Transverse colon (tissue), 4 donors: Measurements from ENCODE around the gene NAMPT. TPM values are rescaled to one million over a fixed set of nuclear protein-coding genes. Genes with fewer than 3 reads are reported as not detected.

Experiments used
- DNase-seq: peaks from one replicate; pipeline ENCODE4 v3.0.0-alpha.2; 2019
- H3K27ac ChIP-seq, 4 donors: fragments of 200-600 bp; sonication (generic); 2 replicates each; pipeline ENCODE4 v1.5.1; 2016 to 2018; ENCODE audit warnings: inconsistent platforms in 4 of 4
- H3K27me3 ChIP-seq: fragments of 200-600 bp; sonication (generic); 2 replicates; pipeline ENCODE4 v1.5.1; 2017; ENCODE audit warnings: inconsistent platforms
- H3K36me3 ChIP-seq, 4 donors: fragments of 200-600 bp; sonication (generic); 2 replicates each; pipeline ENCODE4 v1.5.1; 2017 to 2019; ENCODE audit warnings: inconsistent platforms in 4 of 4
- H3K4me1 ChIP-seq, 4 donors: fragments of 200-600 bp; sonication (generic); 2 replicates each; pipeline ENCODE4 v1.5.1; 2017 to 2020; ENCODE audit warnings: inconsistent platforms in 4 of 4
- H3K4me3 ChIP-seq, 4 donors: fragments of 200-600 bp; sonication (generic); 1 replicate in 1 of 4; 2 replicates in 3 of 4; pipeline versions ENCODE4 v1.5.1 to v1.6.1; 2017 to 2019; ENCODE audit warnings: inconsistent platforms in 4 of 4
- H3K9me3 ChIP-seq, 2 donors: fragments of 200-600 bp; sonication (generic); 2 replicates each; pipeline ENCODE4 v1.5.1; 2017 to 2019; ENCODE audit warnings: inconsistent platforms in 2 of 2
- EP300 ChIP-seq: sonication (generic); formaldehyde crosslinking; IDR thresholded peaks from one replicate; pipeline ENCODE4 v1.6.1; 2017; ENCODE audit warnings: antibody characterized with exemption, low read depth
- POLR2A ChIP-seq: fragments of 450-650 bp; IDR thresholded peaks from one replicate; pipeline ENCODE4 v1.6.1; 2016; ENCODE audit warnings: antibody characterized with exemption, mild to moderate bottlenecking, moderate library complexity
- POLR2AphosphoS5 ChIP-seq, 3 donors: sonication (generic); formaldehyde crosslinking; IDR thresholded peaks; one replicate each; pipeline ENCODE4 v1.6.1; 2016; ENCODE audit warnings: antibody characterized with exemption in 3 of 3
- WGBS, 2 donors: methylation state at CpG; one replicate each; pipeline ENCODE4 v1.1.5; 2018; ENCODE audit warnings: low coverage in 1 of 2; 5-methylcytosine and 5-hydroxymethylcytosine counted together
- in situ Hi-C, 4 donors: fragments of 200-750 bp; cut with MboI; loops; one replicate each; pipeline versions ENCODE4 v1.15.0 to v1.15.1; 2017; ENCODE audit warnings: low sequenced_read_pairs in 3 of 4, low pct_ligation_motif_present in 1 of 4, low pct_unique_long_range_greater_than_20kb in 1 of 4
- intact Hi-C: fragments of 100-400 bp; cut with DNase I; formaldehyde crosslinking; loops from one replicate; pipeline ENCODE4 v1.15.1; 2023; ENCODE audit warnings: low total_unique reads
- total RNA-seq, 4 donors: library from RNA; depleted of rRNA; stranded (reverse); fragments of >200 nt; gene quantifications; one replicate each; pipeline ENCODE4 v1.1.0, GENCODE V29; 2016
- TF ChIP-seq, protein P1 (sequence below), 5 experiments: fragments of 200-600 bp in 3 of 5; fragments of 450-650 bp in 2 of 5; sonication (generic) in 3 of 5; IDR thresholded peaks; 1 replicate in 2 of 5; 2 replicates in 3 of 5; pipeline ENCODE4 v1.5.1; 2016 to 2017; ENCODE audit warnings: antibody characterized with exemption in 5 of 5, inconsistent platforms in 3 of 5, mild to moderate bottlenecking in 2 of 5, moderate library complexity in 1 of 5

The NAMPT gene
- total RNA-seq, 4 donors from 2014 or later, result 31.4 to 132 (median 105) TPM

DNA sequence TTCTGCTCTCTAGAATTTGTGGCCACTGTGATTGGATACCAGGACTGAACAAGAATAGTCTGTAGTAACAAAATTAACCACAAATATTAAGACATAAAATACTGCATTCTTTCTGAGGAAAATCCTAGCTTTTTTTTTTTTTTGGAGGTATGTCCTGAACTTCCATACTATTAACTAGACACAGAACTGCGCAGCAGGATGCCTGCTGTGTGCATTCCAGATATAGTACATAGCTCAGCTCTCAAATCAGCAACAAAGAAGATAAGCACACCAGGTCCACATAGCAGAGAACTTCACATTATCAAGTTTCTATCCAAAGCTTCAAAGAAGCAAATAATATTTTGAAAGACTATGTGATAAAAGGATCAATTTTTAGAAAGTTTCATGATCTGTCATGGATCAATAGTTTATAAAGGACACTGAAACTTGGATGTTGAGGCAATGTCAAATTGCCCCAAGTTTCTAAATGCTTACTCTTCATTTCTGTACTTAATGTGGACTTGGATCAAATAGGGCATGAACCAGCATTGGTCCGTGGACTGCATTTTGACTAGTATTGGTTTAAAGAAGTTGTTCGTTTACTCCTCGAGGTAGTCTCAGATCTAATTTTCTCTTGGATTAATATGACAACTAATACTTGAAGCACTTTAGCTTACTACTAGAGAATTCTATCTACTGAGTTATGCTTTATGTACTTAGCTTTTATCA, 15.4 kb downstream of the NAMPT start:
- no peak for DNase-seq
- H3K4me3 ChIP-seq, result no peak overlapping the region
- H3K27ac ChIP-seq, result no peak overlapping the region
- no peaks in the 10 kb centered on the region for H3K27me3 ChIP-seq
- intact Hi-C loops (loop anchor here (5.0 kb wide), 1 partner anchor 567 kb away; no protein-coding TSS in a partner anchor), in situ Hi-C loops (no loop called here)
- TF ChIP-seq POLR2AphosphoS5 (IDR thresholded peaks at IDR 0.05) (no peak), EP300 (no peak), POLR2A (no peak)
- TF ChIP-seq, protein P1, sequence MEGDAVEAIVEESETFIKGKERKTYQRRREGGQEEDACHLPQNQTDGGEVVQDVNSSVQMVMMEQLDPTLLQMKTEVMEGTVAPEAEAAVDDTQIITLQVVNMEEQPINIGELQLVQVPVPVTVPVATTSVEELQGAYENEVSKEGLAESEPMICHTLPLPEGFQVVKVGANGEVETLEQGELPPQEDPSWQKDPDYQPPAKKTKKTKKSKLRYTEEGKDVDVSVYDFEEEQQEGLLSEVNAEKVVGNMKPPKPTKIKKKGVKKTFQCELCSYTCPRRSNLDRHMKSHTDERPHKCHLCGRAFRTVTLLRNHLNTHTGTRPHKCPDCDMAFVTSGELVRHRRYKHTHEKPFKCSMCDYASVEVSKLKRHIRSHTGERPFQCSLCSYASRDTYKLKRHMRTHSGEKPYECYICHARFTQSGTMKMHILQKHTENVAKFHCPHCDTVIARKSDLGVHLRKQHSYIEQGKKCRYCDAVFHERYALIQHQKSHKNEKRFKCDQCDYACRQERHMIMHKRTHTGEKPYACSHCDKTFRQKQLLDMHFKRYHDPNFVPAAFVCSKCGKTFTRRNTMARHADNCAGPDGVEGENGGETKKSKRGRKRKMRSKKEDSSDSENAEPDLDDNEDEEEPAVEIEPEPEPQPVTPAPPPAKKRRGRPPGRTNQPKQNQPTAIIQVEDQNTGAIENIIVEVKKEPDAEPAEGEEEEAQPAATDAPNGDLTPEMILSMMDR (IDR thresholded peaks at IDR 0.05), result no peak
- 94 to 97% methylated on average over 4 of the region's 4 CpGs for WGBS, 2 donors
- H3K4me1 ChIP-seq, result no peaks in the 10 kb centered on the region
- peaks cover 0 to 83% (median 39%) of the 10 kb centered on the region in 4 donors for H3K36me3 ChIP-seq
- no peaks in the 10 kb centered on the region for H3K9me3 ChIP-seq

DNA sequence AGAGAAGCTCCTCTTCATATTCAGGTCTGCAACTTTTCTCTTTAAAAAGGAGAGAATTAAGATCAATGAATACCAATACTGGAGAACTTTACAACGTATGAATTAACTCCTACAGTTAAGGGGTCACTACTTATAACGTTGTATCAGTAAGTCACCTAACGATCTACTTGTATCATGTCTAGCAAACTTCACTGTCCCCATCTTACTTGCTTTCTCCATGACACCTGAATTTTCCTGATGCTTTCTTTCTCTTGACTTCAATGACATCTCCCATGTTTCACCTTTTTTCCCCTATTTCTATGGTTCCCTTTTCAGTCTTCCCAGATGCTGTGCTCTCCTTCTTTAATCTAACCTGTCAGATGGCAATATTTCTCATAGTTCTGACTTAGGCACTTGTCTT, 19.6 kb downstream of the NAMPT start:
- H3K9me3 ChIP-seq, result no peaks in the 10 kb centered on the region
- DNase-seq, result no peak
- intact Hi-C loops (loop anchor here (5.0 kb wide), 1 partner anchor 563 kb away; no protein-coding TSS in a partner anchor), in situ Hi-C loops (no loop called here)
- no peak overlapping the region for H3K4me3 ChIP-seq
- 91 to 97% methylated on average over 3 of the region's 3 CpGs for WGBS, 2 donors
- H3K27ac ChIP-seq, result no peak overlapping the region
- no peaks in the 10 kb centered on the region for H3K4me1 ChIP-seq
- peaks cover 0 to 69% (median 26%) of the 10 kb centered on the region in 4 donors for H3K36me3 ChIP-seq
- H3K27me3 ChIP-seq, result no peaks in the 10 kb centered on the region
- TF ChIP-seq, protein P1 (IDR thresholded peaks at IDR 0.05), result no peak
- TF ChIP-seq POLR2A, result no peak
- TF ChIP-seq EP300, result no peak
- TF ChIP-seq POLR2AphosphoS5 (IDR thresholded peaks at IDR 0.05), result no peak

DNA sequence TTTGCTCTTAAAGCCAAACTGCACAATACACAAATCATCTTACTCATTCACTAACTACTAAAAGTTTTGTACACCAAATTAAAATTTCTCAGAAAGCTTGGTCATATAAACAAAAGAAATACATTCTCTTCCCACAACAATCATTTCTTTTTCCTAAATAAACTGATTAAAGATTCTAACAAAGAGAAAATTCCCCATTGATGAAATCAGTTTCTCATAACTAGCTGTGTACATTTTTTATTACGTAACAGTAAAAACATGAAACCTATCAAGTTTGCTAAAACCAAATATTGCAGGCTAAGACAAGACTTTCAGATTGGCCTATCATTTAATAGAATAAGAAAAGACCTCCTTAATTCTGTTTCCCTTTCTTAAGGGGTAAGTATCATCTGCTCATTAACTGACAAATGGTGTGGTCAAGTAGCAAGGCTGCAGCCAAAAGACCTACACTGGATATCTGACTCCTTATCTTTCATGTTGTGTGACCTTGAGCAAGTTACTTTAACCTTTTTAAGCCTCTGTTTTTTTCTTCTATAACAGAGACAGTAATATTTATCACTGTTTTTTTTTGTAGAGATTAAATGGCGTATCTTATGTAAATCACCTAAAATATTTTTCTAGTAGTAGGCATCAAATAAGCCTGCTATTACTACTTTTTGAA, 22.4 kb downstream of the NAMPT start:
- peaks cover 0 to 61% (median 17%) of the 10 kb centered on the region in 4 donors for H3K36me3 ChIP-seq
- H3K9me3 ChIP-seq, result no peaks in the 10 kb centered on the region
- intact Hi-C loops, result no loop called here
- H3K27me3 ChIP-seq, result no peaks in the 10 kb centered on the region
- no peak overlapping the region for H3K4me3 ChIP-seq
- no peak for DNase-seq
- H3K27ac ChIP-seq, result no peak overlapping the region
- WGBS, 2 donors, result 86 to 87% methylated on average over 2 of the region's 2 CpGs
- TF ChIP-seq EP300 (no peak), POLR2AphosphoS5 (IDR thresholded peaks at IDR 0.05) (peak in 1 of 3 donors; percentile 4)
- H3K4me1 ChIP-seq, result no peaks in the 10 kb centered on the region
- in situ Hi-C loops, result no loop called here

DNA sequence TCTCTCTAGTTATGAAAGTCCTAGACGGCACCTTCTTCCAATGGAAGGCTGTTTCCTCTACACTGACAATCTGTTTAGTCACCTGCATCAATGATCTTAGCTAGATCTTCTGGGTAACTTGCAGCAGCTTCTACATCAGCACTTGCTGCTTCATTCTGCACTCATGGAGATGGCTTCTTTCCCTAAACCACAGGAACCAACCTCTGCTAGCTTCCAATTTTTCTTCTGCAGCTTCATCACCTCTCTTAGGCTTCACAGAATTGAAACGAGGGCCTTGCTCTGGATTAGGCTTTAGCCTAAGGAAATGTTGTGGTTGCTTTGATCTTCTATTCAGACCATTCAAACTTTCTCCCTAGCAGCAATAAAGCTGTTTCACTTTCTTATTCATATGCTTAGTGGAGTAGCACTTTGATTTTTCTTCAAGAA, 24.6 kb downstream of the NAMPT start:
- peaks cover 0 to 48% (median 7%) of the 10 kb centered on the region in 4 donors for H3K36me3 ChIP-seq
- in situ Hi-C loops (no loop called here), intact Hi-C loops (no loop called here)
- H3K4me1 ChIP-seq, result no peaks in the 10 kb centered on the region
- no peaks in the 10 kb centered on the region for H3K27me3 ChIP-seq
- TF ChIP-seq, protein P1 (IDR thresholded peaks at IDR 0.05), result no peak
- TF ChIP-seq POLR2AphosphoS5 (IDR thresholded peaks at IDR 0.05), result peak in 1 of 3 donors; percentile 2
- H3K9me3 ChIP-seq, result no peaks in the 10 kb centered on the region
- WGBS, 2 donors, result 56 to 71% methylated on average over 1 to 2 of the region's 2 CpGs
- no peak overlapping the region for H3K27ac ChIP-seq
- DNase-seq, result no peak
- no peak overlapping the region for H3K4me3 ChIP-seq
